GM21737 (cell line): Measurements from ENCODE around the gene MINDY2.
"Not testable (repeated sequence)": the region's sequence is repeated elsewhere in the genome, so short reads cannot be mapped to it uniquely, and the experiment has no call there.

Source experiments
- ATAC-seq: cut with Tn5 transposase; IDR thresholded peaks from one replicate; pipeline ENCODE4 v1.9.1; 2021; ENCODE audit warnings: mild to moderate bottlenecking, moderate library complexity; ENCODE audit not compliant: unreplicated experiment

The MINDY2 gene

GRCh38 chr15:58749532-58750337, 21.4 kb upstream of the MINDY2 start, which contains the start of gene ADAM10:
Gene ADAM10, minus strand, starts transcription at chr15:58749707. Its CDS starts 173 bp downstream, at chr15:58749534.
- peak; percentile 78 for ATAC-seq

GRCh38 chr15:58752716-58753115, 18.4 kb upstream of the MINDY2 start:
- no peak for ATAC-seq

GRCh38 chr15:58755350-58755749, 15.8 kb upstream of the MINDY2 start:
- no peak for ATAC-seq

GRCh38 chr15:58755956-58756355, 15.1 kb upstream of the MINDY2 start:
- no peak for ATAC-seq

- ATAC-seq: no peak
These were observed 13.0 kb upstream of the MINDY2 start for GRCh38 chr15:58758141-58758540.

GRCh38 chr15:58760385-58761009, 10.6 kb upstream of the MINDY2 start:
- no peak for ATAC-seq

- no peak for ATAC-seq
These were observed 10.1 kb upstream of the MINDY2 start for GRCh38 chr15:58761010-58761388.

GRCh38 chr15:58762285-58762684, 8.8 kb upstream of the MINDY2 start:
- no peak for ATAC-seq

GRCh38 chr15:58762731-58763130, 8.4 kb upstream of the MINDY2 start:
- ATAC-seq: no peak

GRCh38 chr15:58764468-58764867, 6.6 kb upstream of the MINDY2 start:
- ATAC-seq: no peak

- ATAC-seq: no peak
These were observed 4.8 kb upstream of the MINDY2 start for GRCh38 chr15:58766290-58766689.

- ATAC-seq: not testable (repeated sequence)
These were observed 2.5 kb upstream of the MINDY2 start for GRCh38 chr15:58768601-58769004.

GRCh38 chr15:58770519-58770856, 614 bp upstream of the MINDY2 start:
- ATAC-seq: peak; percentile 16

GRCh38 chr15:58771621-58772250, 634 bp downstream of the MINDY2 start:
- peak; percentile 10 for ATAC-seq

- ATAC-seq: no peak
These were observed 1.9 kb downstream of the MINDY2 start for GRCh38 chr15:58773024-58773423.

GRCh38 chr15:58775402-58775801, 4.3 kb downstream of the MINDY2 start:
- ATAC-seq: no peak

- peak; percentile 76 for ATAC-seq
These were observed 6.0 kb downstream of the MINDY2 start for GRCh38 chr15:58777107-58777506.

GRCh38 chr15:58779554-58779953, 8.5 kb downstream of the MINDY2 start:
- no peak for ATAC-seq

- no peak for ATAC-seq
These were observed 14.3 kb downstream of the MINDY2 start for GRCh38 chr15:58785355-58785754.

GRCh38 chr15:58788056-58788710, 17.1 kb downstream of the MINDY2 start:
- ATAC-seq: no peak

GRCh38 chr15:58793862-58794261, 22.8 kb downstream of the MINDY2 start:
- ATAC-seq: no peak
